Measurements from ENCODE around the gene PDE5A.

Gene PDE5A

DNA sequence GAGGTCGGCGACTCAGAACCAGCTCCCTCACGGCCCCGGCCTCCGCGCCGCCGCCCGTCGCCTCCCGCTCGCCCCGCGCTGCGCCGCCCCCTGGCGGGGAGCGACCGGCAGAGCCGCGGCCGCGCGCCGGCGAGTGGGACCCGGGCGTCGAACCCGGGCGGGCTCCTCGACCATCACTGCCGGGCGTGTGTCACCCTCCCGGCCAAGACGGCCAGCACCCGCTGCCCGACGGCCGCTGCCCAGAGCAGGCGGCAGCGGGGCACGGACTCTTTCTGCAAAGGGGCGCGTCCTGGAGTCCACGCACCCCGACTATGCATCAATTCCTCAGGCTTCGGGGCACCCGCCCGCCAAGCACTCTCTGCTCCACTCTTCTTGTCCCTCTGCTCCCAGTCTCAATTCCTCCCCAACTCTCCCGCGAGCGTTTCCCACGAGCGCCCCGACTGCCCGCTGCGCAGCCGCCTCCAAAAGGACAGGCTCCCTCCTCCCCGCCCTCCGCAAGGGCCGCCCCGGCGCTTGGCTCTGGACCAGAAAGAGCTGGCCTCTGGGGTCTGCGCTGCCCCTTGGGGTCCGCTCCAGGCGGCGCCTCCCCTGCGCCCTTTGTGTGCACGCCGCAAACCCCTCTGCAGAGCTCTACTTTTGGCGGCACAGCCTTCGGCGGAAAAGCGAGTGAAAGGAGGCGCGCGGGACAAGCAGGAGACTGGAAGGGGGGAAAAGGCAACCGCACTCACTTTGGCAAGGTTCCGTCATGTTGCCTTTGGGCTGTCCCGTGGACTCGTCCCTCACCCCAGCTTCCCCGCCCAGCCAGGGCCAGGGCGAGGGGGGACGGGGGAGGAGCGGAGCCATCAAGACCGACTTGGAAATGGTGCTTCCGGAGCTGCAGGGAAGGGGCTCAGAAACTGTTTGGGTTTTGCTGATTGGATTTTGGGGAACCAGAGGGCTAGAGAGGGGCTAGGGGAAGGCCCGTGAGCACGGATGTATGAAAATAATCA, 1.0 kb downstream of the PDE5A start:
- H3K4me1 Mint-ChIP-seq (ENCODE audit: low read depth) = peaks cover 25% of the 10 kb centered on the region
- H3K4me3 Mint-ChIP-seq = peak overlapping the region; percentile 89
- peaks cover 60% of the 10 kb centered on the region for H3K27me3 Mint-ChIP-seq
- no peak overlapping the region for H3K27ac Mint-ChIP-seq
- H3K9me3 Mint-ChIP-seq = no peaks in the 10 kb centered on the region
- H3K36me3 Mint-ChIP-seq (ENCODE audit: low read depth) = no peaks in the 10 kb centered on the region
- intact Hi-C loops (cut with micrococcal nuclease) = loop anchor here (1.0 to 5.0 kb wide), 5 partner anchors 7 to 647 kb away; no protein-coding TSS in a partner anchor

DNA sequence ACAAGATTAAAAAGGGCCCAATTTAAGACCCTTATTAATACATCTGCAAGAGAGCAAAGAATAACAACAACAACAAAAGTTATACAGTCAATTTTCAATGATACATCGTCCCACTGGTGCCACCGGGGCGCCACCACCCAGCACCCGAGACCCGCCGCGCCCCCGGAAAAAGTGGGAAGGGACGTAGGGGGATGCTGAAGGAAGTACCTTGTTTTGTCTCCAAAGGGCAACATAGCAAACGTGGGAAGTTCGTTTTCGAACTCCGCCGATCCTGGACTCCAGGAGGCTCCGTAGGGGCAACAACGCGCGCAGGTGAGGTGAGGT, 1.7 kb downstream of the PDE5A start:
- intact Hi-C loops (cut with micrococcal nuclease) = loop anchor here (2.0 to 5.0 kb wide), 3 partner anchors 70 to 646 kb away; no protein-coding TSS in a partner anchor
- H3K4me1 Mint-ChIP-seq (ENCODE audit: low read depth) = peaks cover 25% of the 10 kb centered on the region
- no peak overlapping the region for H3K27ac Mint-ChIP-seq
- H3K27me3 Mint-ChIP-seq = peaks cover 54% of the 10 kb centered on the region
- H3K4me3 Mint-ChIP-seq = peak overlapping the region; percentile 46
- H3K36me3 Mint-ChIP-seq (ENCODE audit: low read depth) = no peaks in the 10 kb centered on the region
- H3K9me3 Mint-ChIP-seq = no peaks in the 10 kb centered on the region

DNA sequence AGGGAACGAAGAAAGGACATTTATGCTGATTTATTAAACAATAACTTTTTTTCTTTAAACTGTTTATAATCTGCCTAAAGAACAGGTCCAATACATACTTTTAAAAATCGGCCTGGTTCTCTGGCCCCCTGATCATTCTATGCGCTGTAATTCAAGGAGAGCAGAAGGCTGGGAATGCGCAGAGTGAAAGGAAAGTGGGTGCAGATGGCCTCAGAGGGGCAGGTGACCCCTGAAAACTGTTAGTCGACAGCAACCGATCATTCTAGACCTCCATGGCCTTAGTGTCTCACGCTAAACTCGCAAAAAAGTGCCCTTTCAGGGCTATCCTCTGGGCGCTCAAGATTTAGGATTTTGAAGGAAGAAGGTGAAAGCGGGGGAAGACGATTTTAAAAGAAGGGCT, 2.2 kb downstream of the PDE5A start:
- Mint-ChIP-seq H3K9me3 (no peaks in the 10 kb centered on the region), H3K27me3 (peaks cover 54% of the 10 kb centered on the region), H3K4me3 (peak overlapping the region; percentile 46), H3K36me3 (ENCODE audit: low read depth) (no peaks in the 10 kb centered on the region), H3K4me1 (ENCODE audit: low read depth) (peaks cover 25% of the 10 kb centered on the region), H3K27ac (no peak overlapping the region)
- intact Hi-C loops (cut with micrococcal nuclease) = loop anchor here (2.0 to 5.0 kb wide), 3 partner anchors 69 to 646 kb away; no protein-coding TSS in a partner anchor

DNA sequence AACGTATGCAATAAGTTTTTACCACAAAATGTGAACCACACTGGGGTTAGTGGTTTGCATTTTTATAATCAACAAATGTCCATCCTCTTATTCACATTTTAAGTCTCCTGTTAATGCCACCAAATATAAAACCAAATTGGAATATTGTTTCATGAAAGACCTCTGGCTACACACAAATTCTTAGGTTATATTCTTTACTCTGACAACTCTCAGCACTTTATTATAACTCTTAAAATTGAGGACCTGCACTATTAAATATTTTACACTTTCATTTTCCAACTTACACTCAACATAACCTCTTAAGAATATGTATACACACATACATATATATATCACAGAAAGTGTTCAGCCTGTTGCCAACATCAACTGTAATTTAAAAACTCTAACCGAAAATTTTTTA, 2.8 kb downstream of the PDE5A start:
- Mint-ChIP-seq H3K27me3 (peaks cover 51% of the 10 kb centered on the region), H3K4me1 (ENCODE audit: low read depth) (peaks cover 25% of the 10 kb centered on the region), H3K4me3 (no peak overlapping the region), H3K27ac (no peak overlapping the region), H3K9me3 (no peaks in the 10 kb centered on the region), H3K36me3 (ENCODE audit: low read depth) (no peaks in the 10 kb centered on the region)
- intact Hi-C loops (cut with micrococcal nuclease) = loop anchor here (2.0 to 5.0 kb wide), 3 partner anchors 68 to 645 kb away; no protein-coding TSS in a partner anchor

GRCh38 chr4:119624356-119624755, 4.2 kb downstream of the PDE5A start:
- H3K27me3 Mint-ChIP-seq = peaks cover 43% of the 10 kb centered on the region
- H3K4me3 Mint-ChIP-seq = no peak overlapping the region
- no peaks in the 10 kb centered on the region for H3K36me3 Mint-ChIP-seq (ENCODE audit: low read depth)
- H3K9me3 Mint-ChIP-seq = no peaks in the 10 kb centered on the region
- peaks cover 25% of the 10 kb centered on the region for H3K4me1 Mint-ChIP-seq (ENCODE audit: low read depth)
- no peak overlapping the region for H3K27ac Mint-ChIP-seq
- intact Hi-C loops (cut with micrococcal nuclease) = no loop called here

DNA sequence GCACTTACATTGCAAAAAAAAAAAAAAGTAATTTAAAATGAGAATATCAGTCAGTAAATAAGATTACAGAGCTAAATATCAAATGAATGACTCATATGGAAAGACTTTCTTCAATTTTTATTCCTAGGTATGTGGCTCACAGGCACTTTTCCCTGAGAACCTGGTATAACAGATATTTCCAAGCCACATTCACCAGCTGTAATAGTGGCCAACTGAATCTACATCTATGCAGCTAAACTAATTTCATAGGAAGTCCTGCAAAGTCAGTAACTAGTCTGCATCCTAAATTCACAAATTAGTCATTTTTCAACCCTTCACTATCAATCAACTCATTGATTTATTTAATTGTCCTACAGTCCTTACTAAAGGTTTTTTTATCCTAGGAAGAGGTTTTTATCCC, 5.6 kb downstream of the PDE5A start:
- Mint-ChIP-seq H3K36me3 (ENCODE audit: low read depth) (no peaks in the 10 kb centered on the region), H3K4me1 (ENCODE audit: low read depth) (peaks cover 15% of the 10 kb centered on the region), H3K9me3 (no peaks in the 10 kb centered on the region), H3K27ac (no peak overlapping the region), H3K27me3 (peaks cover 29% of the 10 kb centered on the region), H3K4me3 (no peak overlapping the region)
- intact Hi-C loops (cut with micrococcal nuclease) = no loop called here

GRCh38 chr4:119615068-119615719, 13.4 kb downstream of the PDE5A start:
- intact Hi-C loops (cut with micrococcal nuclease) = no loop called here
- no peaks in the 10 kb centered on the region for H3K36me3 Mint-ChIP-seq (ENCODE audit: low read depth)
- H3K9me3 Mint-ChIP-seq = peaks cover 8% of the 10 kb centered on the region
- H3K4me3 Mint-ChIP-seq = no peak overlapping the region
- H3K27me3 Mint-ChIP-seq = no peaks in the 10 kb centered on the region
- H3K4me1 Mint-ChIP-seq (ENCODE audit: low read depth) = no peaks in the 10 kb centered on the region
- H3K27ac Mint-ChIP-seq = no peak overlapping the region

GRCh38 chr4:119604266-119604665, 24.3 kb downstream of the PDE5A start:
- Mint-ChIP-seq H3K4me3 (no peak overlapping the region), H3K4me1 (ENCODE audit: low read depth) (no peaks in the 10 kb centered on the region), H3K27ac (no peak overlapping the region), H3K27me3 (no peaks in the 10 kb centered on the region), H3K36me3 (ENCODE audit: low read depth) (no peaks in the 10 kb centered on the region), H3K9me3 (peaks cover 2% of the 10 kb centered on the region)
- intact Hi-C loops (cut with micrococcal nuclease) = no loop called here

DNA sequence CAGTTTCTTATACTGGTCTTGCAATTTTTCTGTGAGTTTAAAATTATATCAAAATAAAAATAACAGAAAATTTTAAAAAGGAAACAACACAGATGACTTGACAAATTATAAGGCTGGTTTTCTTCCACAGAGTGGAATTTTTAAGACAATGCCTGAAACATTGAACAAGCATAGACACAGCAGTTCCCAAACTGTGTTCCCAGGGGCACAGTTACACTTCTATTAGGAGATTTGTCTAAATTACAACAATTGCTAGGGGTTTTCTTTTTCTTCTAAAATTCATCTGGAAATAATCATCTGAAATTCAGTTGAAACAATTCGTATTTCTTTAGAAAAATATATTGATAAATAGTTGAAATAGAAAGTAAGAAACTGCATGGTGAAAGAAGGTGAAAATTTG, 26.2 kb downstream of the PDE5A start:
- intact Hi-C loops (cut with micrococcal nuclease) = no loop called here
- H3K9me3 Mint-ChIP-seq = peaks cover 13% of the 10 kb centered on the region
- no peaks in the 10 kb centered on the region for H3K4me1 Mint-ChIP-seq (ENCODE audit: low read depth)
- H3K27me3 Mint-ChIP-seq = no peaks in the 10 kb centered on the region
- no peak overlapping the region for H3K27ac Mint-ChIP-seq
- H3K4me3 Mint-ChIP-seq = no peak overlapping the region
- no peaks in the 10 kb centered on the region for H3K36me3 Mint-ChIP-seq (ENCODE audit: low read depth)

DNA sequence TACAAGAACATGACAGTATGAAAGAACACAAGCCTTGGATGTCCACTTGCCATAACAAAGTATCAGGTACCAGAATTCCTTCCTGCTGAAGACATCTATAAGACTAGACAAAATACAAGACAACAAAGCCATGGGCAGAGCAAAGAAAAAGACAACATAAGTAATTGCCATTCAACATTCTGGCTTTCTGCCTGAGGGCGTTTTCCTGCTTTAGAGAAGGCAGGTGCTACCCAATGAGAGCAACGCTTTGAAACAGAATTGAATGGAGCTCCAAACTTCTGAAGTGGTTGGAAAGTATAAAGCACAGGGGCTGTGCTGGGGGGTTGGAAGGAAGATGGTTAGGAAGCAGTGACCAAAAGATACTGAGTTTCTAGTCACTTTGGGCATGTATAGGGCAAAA, 30.1 kb downstream of the PDE5A start:
- Mint-ChIP-seq H3K4me1 (ENCODE audit: low read depth) (no peaks in the 10 kb centered on the region), H3K27me3 (no peaks in the 10 kb centered on the region), H3K36me3 (ENCODE audit: low read depth) (no peaks in the 10 kb centered on the region), H3K27ac (no peak overlapping the region), H3K4me3 (no peak overlapping the region), H3K9me3 (peaks cover 13% of the 10 kb centered on the region)
- intact Hi-C loops (cut with micrococcal nuclease) = no loop called here

- Mint-ChIP-seq H3K27ac (no peak overlapping the region), H3K4me1 (ENCODE audit: low read depth) (no peaks in the 10 kb centered on the region), H3K36me3 (ENCODE audit: low read depth) (no peaks in the 10 kb centered on the region), H3K4me3 (no peak overlapping the region), H3K9me3 (peaks cover 13% of the 10 kb centered on the region), H3K27me3 (no peaks in the 10 kb centered on the region)
- intact Hi-C loops (cut with micrococcal nuclease) = no loop called here
Measured at GRCh38 chr4:119597377-119597776, 31.2 kb downstream of the PDE5A start.

- Mint-ChIP-seq H3K27ac (no peak overlapping the region), H3K4me3 (no peak overlapping the region), H3K27me3 (no peaks in the 10 kb centered on the region), H3K4me1 (ENCODE audit: low read depth) (no peaks in the 10 kb centered on the region), H3K9me3 (peaks cover 5% of the 10 kb centered on the region), H3K36me3 (ENCODE audit: low read depth) (no peaks in the 10 kb centered on the region)
- intact Hi-C loops (cut with micrococcal nuclease) = no loop called here
Measured at GRCh38 chr4:119593698-119594097, 34.9 kb downstream of the PDE5A start.

DNA sequence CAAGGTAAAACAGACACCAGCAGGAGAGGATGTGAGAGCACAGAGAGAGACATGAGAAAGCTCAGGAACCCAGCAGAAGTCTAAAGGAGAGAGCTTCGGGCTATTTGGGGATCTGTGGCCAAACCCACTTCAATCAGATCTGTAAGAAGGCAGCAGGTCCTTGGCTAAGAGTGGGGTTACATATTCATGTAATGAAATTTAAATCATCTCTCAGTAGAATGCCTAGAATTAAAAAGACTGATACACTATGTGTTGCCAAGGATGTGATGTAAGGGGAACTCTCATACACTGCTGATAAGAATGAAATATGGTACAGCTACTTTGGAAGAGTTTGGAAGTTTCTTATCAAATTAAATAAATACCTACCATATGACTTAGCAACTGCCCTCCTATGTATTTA, 35.8 kb downstream of the PDE5A start:
- H3K36me3 Mint-ChIP-seq (ENCODE audit: low read depth) = no peaks in the 10 kb centered on the region
- no peaks in the 10 kb centered on the region for H3K9me3 Mint-ChIP-seq
- no peak overlapping the region for H3K27ac Mint-ChIP-seq
- no peak overlapping the region for H3K4me3 Mint-ChIP-seq
- intact Hi-C loops (cut with micrococcal nuclease) = no loop called here
- no peaks in the 10 kb centered on the region for H3K27me3 Mint-ChIP-seq
- no peaks in the 10 kb centered on the region for H3K4me1 Mint-ChIP-seq (ENCODE audit: low read depth)

- Mint-ChIP-seq H3K36me3 (ENCODE audit: low read depth) (no peaks in the 10 kb centered on the region), H3K27ac (no peak overlapping the region), H3K4me1 (ENCODE audit: low read depth) (no peaks in the 10 kb centered on the region), H3K9me3 (no peaks in the 10 kb centered on the region), H3K4me3 (no peak overlapping the region), H3K27me3 (no peaks in the 10 kb centered on the region)
- intact Hi-C loops (cut with micrococcal nuclease) = no loop called here
Measured at GRCh38 chr4:119589165-119589564, 39.4 kb downstream of the PDE5A start.
